SU-DHL-6 (cell line): ENCODE data around the gene SIX3.
A peak's percentile ranks its signal among the peaks of the same experiment; 100 is the strongest.

Experiments used
- H2AFZ ChIP-seq: fragments of 200-600 bp; sonication (generic); 2 replicates; pipeline ENCODE4 v1.6.1; 2014; ENCODE audit warnings: low read depth, mild to moderate bottlenecking, moderate library complexity, mixed read lengths, antibody characterized with exemption, low read length; ENCODE audit not compliant: severe bottlenecking
- H3F3A ChIP-seq: fragments of 200-600 bp; shearing (Covaris generic); 2 replicates; pipeline ENCODE4 v1.6.0; 2016; ENCODE audit warnings: antibody characterized with exemption, mild to moderate bottlenecking; ENCODE audit not compliant: insufficient read depth
- H3K27ac ChIP-seq: fragments of 200-600 bp; sonication (generic); 2 replicates; pipeline ENCODE4 v1.5.1; 2016; ENCODE audit warnings: low read depth, mild to moderate bottlenecking, low read length, moderate library complexity, mixed read lengths
- H3K27me3 ChIP-seq: fragments of 200-600 bp; sonication (generic), shearing (Covaris generic); 2 replicates; pipeline ENCODE4 v1.6.0; 2014; ENCODE audit warnings: mild to moderate bottlenecking, low read length
- H3K36me3 ChIP-seq: fragments of 200-600 bp; sonication (generic); 2 replicates; pipeline ENCODE4 v1.6.1; 2014; ENCODE audit warnings: mild to moderate bottlenecking, low read length, mixed read lengths
- H3K4me2 ChIP-seq: fragments of 300-600, 200-600 bp; shearing (Covaris generic), sonication (generic); 2 replicates; pipeline ENCODE4 v1.6.0; 2014; ENCODE audit warnings: low read length, low read depth, mild to moderate bottlenecking; ENCODE audit not compliant: poor library complexity, severe bottlenecking
- H3K4me3 ChIP-seq: fragments of 200-600 bp; sonication (generic); 2 replicates; pipeline ENCODE4 v1.5.1; 2014; ENCODE audit warnings: antibody characterized with exemption, low read length, mild to moderate bottlenecking, mixed read lengths; ENCODE audit not compliant: insufficient read depth, poor library complexity, severe bottlenecking
- H3K79me2 ChIP-seq: fragments of 200-600 bp; sonication (generic); 2 replicates; pipeline ENCODE4 v1.6.1; 2014; ENCODE audit warnings: mild to moderate bottlenecking, low read length, moderate library complexity; ENCODE audit not compliant: insufficient read depth
- H3K9ac ChIP-seq: fragments of 200-600 bp; sonication (generic); 2 replicates; pipeline ENCODE4 v1.7.0; 2014; ENCODE audit warnings: mild to moderate bottlenecking, low read length
- H3K9me2 ChIP-seq: fragments of 200-600 bp; sonication (generic); replicated peaks from 2 replicates; pipeline ENCODE4 v1.6.1; 2014; ENCODE audit warnings: low read length; ENCODE audit not compliant: insufficient read depth
- H3K9me3 ChIP-seq: fragments of 200-600 bp; sonication (generic); 2 replicates; pipeline ENCODE4 v1.6.1; 2014; ENCODE audit warnings: low read length, mixed read lengths; ENCODE audit not compliant: insufficient read depth
- H4K20me1 ChIP-seq: fragments of 200-600 bp; sonication (generic); 2 replicates; pipeline ENCODE4 v1.6.1; 2014; ENCODE audit warnings: low read depth, mild to moderate bottlenecking, antibody characterized with exemption, low read length, moderate library complexity, mixed read lengths
- CTCF ChIP-seq: fragments of 200-600 bp; sonication (generic); IDR thresholded peaks from one replicate; pipeline ENCODE4 v1.5.1; 2017; ENCODE audit warnings: antibody characterized with exemption, mild to moderate bottlenecking, low read length, moderate library complexity; ENCODE audit not compliant: insufficient read depth, poor library complexity, severe bottlenecking
- EZH2phosphoT487 ChIP-seq: fragments of 200-600 bp; sonication (generic), shearing (Covaris generic); conservative IDR thresholded peaks from 2 replicates; pipeline ENCODE4 v1.6.1; 2018; ENCODE audit warnings: mild to moderate bottlenecking, antibody characterized with exemption, low read length, moderate library complexity, mixed read lengths

Gene SIX3

DNA sequence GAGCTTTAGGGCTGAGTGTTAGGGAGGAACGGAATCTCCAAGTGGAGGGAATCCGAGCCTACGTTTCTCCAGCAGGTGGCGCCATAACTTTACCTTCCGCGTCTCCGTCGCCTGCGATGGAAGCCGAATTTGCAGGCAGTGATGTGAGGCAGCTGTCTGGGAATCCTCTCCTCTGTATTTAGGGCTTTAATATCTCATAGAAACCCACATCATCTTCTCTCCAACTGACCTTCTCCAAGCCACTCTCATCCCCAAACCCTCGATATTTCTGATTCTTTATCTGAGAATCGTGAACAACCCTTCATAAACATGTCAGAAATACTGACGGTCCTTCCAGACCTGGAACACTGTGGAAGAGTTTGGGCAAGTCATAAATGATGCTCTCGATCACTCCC lies 40.2 kb downstream of the SIX3 start:
- no peaks in the 10 kb centered on the region for H3K9me3 ChIP-seq
- no peaks in the 10 kb centered on the region for H3K79me2 ChIP-seq
- H4K20me1 ChIP-seq = no peaks in the 10 kb centered on the region
- no peaks in the 10 kb centered on the region for H3K9me2 ChIP-seq
- no peaks in the 10 kb centered on the region for H3K27me3 ChIP-seq
- H2AFZ ChIP-seq = no peak overlapping the region
- no peak overlapping the region for H3K4me2 ChIP-seq
- no peak overlapping the region for H3K4me3 ChIP-seq
- no peak overlapping the region for H3K9ac ChIP-seq
- no peaks in the 10 kb centered on the region for H3K36me3 ChIP-seq
- H3F3A ChIP-seq = no peaks in the 10 kb centered on the region
- TF ChIP-seq EZH2phosphoT487 (no peak), CTCF (peak; percentile 65)
- no peak overlapping the region for H3K27ac ChIP-seq

DNA sequence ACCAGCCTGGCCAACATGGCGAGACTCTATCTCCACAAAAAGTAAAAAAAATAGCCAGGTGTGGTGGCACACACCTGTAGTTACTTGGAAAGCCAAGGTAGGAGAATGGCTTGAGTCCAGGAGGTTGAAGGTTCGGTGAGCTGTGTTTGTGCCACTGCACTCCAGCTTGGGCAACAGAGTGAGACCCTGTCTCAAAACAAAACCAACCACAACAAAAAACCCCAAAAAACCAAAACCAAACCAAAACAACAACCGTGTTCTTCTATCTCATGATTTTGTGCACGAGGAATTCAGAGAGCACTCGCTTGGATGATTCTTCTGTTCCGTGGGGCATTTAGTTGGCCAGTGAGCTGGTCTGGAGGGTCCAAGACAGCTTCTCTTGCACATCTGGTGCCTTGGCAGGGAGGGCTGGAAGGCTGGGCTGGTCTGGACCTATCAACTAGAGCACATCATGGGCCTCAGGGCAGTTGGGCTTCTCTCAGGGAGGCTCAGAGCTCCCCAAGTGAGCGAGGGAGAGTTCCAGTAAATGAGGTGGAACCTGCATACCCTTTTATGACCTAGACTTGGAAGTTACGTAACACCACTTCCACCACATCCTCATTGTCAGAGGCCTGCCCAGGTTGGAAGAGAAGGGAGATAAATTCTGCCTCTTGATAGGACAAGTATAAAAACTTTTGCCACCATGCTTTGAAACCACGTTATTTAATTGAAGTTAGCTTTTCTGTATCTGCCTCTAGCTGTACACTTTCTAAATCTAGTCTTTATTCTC lies 42.5 kb downstream of the SIX3 start:
- Histone ChIP-seq H3K27me3 (no peaks in the 10 kb centered on the region), H3K9ac (no peak overlapping the region), H3K4me2 (no peak overlapping the region), H3K27ac (no peak overlapping the region), H3K9me2 (no peaks in the 10 kb centered on the region), H3K79me2 (no peaks in the 10 kb centered on the region), H4K20me1 (no peaks in the 10 kb centered on the region), H3K9me3 (no peaks in the 10 kb centered on the region), H3F3A (no peaks in the 10 kb centered on the region), H2AFZ (no peak overlapping the region), H3K36me3 (no peaks in the 10 kb centered on the region), H3K4me3 (no peak overlapping the region)
- no peak for TF ChIP-seq CTCF
- no peak for TF ChIP-seq EZH2phosphoT487

GRCh38 chr2:44989176-44989575 lies 47.7 kb downstream of the SIX3 start:
- Histone ChIP-seq H3F3A (no peaks in the 10 kb centered on the region), H2AFZ (no peak overlapping the region), H3K9ac (no peak overlapping the region), H3K27me3 (no peaks in the 10 kb centered on the region), H3K4me3 (no peak overlapping the region), H3K9me2 (no peaks in the 10 kb centered on the region), H3K27ac (no peak overlapping the region), H3K4me2 (no peak overlapping the region), H4K20me1 (no peaks in the 10 kb centered on the region), H3K9me3 (no peaks in the 10 kb centered on the region), H3K79me2 (no peaks in the 10 kb centered on the region), H3K36me3 (no peaks in the 10 kb centered on the region)
- no peak for TF ChIP-seq EZH2phosphoT487
- no peak for TF ChIP-seq CTCF
